ENCODE data around the gene FLAD1.

FLAD1 gene

DNA sequence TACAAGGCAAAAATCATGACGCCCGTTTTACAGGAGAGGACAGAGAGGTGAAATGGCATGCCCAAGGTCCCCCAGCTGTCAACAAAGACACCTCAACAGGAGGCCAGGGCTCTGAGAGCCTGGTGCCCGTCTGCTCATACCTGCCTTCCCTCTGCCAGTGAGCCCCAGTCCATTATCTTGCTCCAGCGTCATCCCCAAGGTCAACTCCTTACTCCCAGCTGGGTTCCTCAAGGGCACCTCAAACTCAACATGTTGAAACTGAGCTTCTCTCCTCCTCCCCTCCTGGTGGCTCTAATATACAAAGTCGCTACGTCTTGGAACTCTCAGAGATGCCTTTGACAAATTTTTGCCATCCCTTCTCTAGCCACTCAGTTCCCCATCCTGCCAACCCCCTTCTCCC is 30.5 kb upstream of the FLAD1 start:
- DNase-seq: no peak

- no peak for DNase-seq
Observed at GRCh38 chr1:154953611-154954038, 29.5 kb upstream of the FLAD1 start.

DNA sequence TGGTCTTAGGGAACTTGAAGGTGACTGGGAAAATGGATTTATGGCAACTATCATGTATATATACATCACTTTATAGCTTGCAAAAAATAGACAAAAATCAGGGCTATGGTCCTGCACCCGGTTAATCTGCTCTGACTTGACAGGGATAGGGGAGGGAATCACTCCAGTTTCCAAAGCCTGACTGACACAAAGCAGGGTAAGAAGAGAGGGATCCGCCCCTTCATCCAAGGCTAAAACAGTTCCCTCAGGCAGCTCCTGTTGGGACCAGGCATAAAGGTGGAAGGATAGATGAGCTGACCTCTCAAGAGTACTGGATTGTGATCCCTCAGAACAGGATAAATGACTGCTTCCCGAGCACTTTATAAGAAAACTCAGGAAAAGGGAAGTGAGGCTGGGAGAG is 28.6 kb upstream of the FLAD1 start:
- DNase-seq: no peak

DNA sequence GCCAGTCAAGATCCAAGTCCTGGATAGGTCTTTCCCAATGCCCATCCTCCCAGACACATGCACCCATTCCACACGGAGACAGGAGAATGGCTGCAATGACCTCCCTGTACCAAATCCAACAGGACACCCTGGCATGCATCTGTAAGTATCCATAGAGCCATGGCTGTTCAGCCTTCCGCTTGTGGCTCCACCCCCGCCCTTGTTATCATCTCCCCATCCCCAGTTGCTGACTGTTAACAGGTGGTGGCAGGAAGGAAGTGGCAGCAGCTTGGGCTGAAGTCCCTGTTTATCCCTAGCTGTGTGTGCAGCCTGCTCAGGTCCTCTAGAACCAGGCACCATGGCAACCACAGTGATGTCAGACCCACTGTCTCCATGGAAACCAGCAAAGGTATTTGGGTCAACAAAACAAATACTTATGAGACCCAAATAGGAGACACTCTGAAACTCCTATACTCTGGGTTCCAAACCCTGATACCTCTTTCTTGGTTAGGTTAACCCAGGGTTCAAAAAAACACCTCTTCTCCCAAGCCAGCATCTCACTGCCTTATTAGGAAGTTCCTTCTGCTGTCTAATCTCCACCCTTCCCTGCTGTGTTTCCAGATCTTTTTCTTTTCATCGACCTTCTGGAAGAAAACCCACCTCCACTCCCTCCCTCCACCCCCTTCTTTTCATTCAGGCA is 28.0 kb upstream of the FLAD1 start:
- DNase-seq: peak; percentile 98

GRCh38 chr1:154955718-154956543 is 27.2 kb upstream of the FLAD1 start, which contains the start of gene PBXIP1:
Gene PBXIP1 (minus strand): TSS chr1:154956099. CDS start chr1:154953721, 2,378 bp downstream.
- DNase-seq: peak; percentile 92

GRCh38 chr1:154956544-154956941 is 26.6 kb upstream of the FLAD1 start:
- no peak for DNase-seq

- no peak for DNase-seq
Observed at GRCh38 chr1:154957091-154957657, 26.0 kb upstream of the FLAD1 start.

- DNase-seq: no peak
Observed at GRCh38 chr1:154958036-154958435, 25.1 kb upstream of the FLAD1 start.

GRCh38 chr1:154958681-154959425 is 24.3 kb upstream of the FLAD1 start:
- no peak for DNase-seq

GRCh38 chr1:154959426-154959780 is 23.7 kb upstream of the FLAD1 start:
- DNase-seq: no peak

DNA sequence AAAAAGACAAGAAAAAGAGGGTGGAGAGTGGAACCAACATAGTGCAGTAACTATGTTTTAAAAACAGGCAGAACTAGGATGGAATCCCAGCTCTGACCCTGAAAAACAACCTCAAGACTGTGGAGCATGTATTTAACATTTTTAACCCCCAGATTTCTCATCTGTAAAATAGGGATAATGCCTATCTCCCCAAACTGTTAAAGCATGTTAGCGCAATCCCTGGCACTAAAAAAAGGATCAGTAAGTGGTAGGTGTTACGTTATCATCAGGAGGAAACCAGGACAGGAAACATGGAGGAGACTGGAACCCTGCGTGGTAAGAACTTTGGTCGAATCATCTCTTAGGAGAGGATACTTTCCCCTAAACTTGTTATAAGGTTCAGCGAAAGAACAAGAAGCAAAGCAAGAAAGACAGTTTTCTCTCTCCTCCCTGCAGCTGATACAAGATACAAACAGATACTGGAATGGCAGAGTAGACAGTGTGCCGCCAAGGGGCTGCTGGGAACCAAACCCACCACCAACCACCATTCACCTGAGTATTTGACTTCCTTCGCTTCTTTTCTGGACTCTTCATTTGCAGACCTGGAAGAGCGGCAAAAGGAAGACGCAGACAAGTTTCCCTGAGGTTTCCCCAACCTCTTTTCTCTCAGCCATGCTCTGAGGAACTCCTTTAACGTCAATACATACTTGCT is 22.6 kb upstream of the FLAD1 start:
- no peak for DNase-seq

GRCh38 chr1:154961207-154962155 is 21.7 kb upstream of the FLAD1 start, which contains the start of gene PYGO2:
Gene PYGO2 (minus strand): TSS chr1:154961782. CDS start chr1:154961576, 206 bp downstream.
- peak; percentile 81 for DNase-seq

- no peak for DNase-seq
Observed at GRCh38 chr1:154962156-154962749, 20.9 kb upstream of the FLAD1 start.

GRCh38 chr1:154962795-154963330 is 20.3 kb upstream of the FLAD1 start:
- DNase-seq: no peak

DNA sequence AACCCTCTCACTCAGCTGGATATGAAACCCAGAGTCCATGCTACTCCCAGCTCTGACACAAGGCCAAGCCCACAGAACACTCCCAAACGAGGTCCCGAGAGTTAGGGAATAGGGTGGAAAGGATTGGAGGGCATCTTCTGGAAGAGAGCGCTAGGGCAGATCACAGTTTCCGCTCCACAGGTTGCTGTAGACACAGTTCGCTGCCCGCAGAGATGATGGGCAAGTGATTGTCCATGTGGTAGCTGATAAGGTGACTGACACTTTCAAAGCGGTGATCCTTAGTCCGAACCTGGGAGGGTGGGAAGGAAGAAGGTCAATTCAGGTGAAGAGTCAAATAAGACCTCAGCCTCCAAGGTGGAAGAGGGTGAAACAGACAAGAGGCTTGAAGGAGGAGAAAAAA is 19.5 kb upstream of the FLAD1 start:
- no peak for DNase-seq

DNA sequence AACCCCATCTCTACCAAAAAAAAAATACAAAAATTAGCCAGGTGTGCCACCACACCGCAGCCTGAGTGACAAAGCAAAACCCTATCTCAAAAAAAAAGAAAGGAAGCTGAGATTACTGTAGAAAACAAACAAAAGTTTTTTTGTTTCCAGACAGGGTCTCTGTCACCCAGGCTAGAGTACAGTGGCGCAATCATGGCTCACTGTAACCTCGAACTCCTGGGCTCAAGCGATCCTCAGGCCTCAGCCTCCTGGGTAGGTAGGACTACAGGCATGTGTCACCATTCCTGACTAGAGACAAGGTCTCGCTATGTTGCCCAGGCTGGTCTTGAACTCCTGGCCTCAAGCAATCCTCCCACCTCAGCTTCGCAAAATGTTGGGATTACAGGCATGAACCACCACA is 18.8 kb upstream of the FLAD1 start:
- DNase-seq: no peak

GRCh38 chr1:154966111-154966510 is 17.0 kb upstream of the FLAD1 start:
- DNase-seq: no peak

GRCh38 chr1:154967331-154967950 is 15.7 kb upstream of the FLAD1 start:
- DNase-seq: no peak

GRCh38 chr1:154968731-154969130 is 14.4 kb upstream of the FLAD1 start:
- DNase-seq: no peak

GRCh38 chr1:154969246-154969645 is 13.9 kb upstream of the FLAD1 start:
- no peak for DNase-seq

Measured in CD4-positive, alpha-beta T cell treated with Interleukin-15 for 1 hour (primary cell).